NT2/D1 (cell line): ENCODE data around the gene ZNRF1.
A peak's percentile ranks its signal among the peaks of the same experiment; 100 is the strongest.

Source experiments
- DNase-seq: peaks from one replicate; pipeline ENCODE4 v3.0.0-alpha.2; 2011; ENCODE audit warnings: low read depth, low spot score
- H3K27me3 ChIP-seq: 2 replicates; pipeline ENCODE4 v1.6.0; 2011; ENCODE audit warnings: mild to moderate bottlenecking; ENCODE audit not compliant: insufficient read length, insufficient read depth
- H3K36me3 ChIP-seq: 2 replicates; pipeline ENCODE4 v1.6.1; 2011; ENCODE audit warnings: mild to moderate bottlenecking, low read length, mixed read lengths; ENCODE audit not compliant: insufficient read depth, insufficient read length
- H3K4me1 ChIP-seq: 2 replicates; pipeline ENCODE4 v1.5.1; 2011; ENCODE audit not compliant: insufficient read depth, insufficient read length
- H3K4me3 ChIP-seq: 2 replicates; pipeline ENCODE4 v1.5.1; 2011; ENCODE audit warnings: low read depth; ENCODE audit not compliant: insufficient read length
- H3K9ac ChIP-seq: 2 replicates; pipeline ENCODE4 v1.6.0; 2011; ENCODE audit warnings: low read depth; ENCODE audit not compliant: insufficient read length
- H3K9me3 ChIP-seq: 2 replicates; pipeline ENCODE4 v1.5.1; 2011; ENCODE audit warnings: mild to moderate bottlenecking, low read length; ENCODE audit not compliant: insufficient read depth
- SUZ12 ChIP-seq: IDR thresholded peaks from 2 replicates; pipeline ENCODE4 v1.6.1; 2011; ENCODE audit not compliant: insufficient read length, insufficient read depth; ENCODE audit errors: extremely low read depth
- YY1 ChIP-seq: IDR thresholded peaks from 2 replicates; pipeline ENCODE4 v1.6.1; 2011; ENCODE audit not compliant: insufficient read length, insufficient read depth
- ZNF274 ChIP-seq: IDR thresholded peaks from 2 replicates; pipeline ENCODE4 v1.6.1; 2011; ENCODE audit warnings: mild to moderate bottlenecking, low read depth, low read length

The ZNRF1 gene

GRCh38 chr16:75113541-75114121, 114.8 kb downstream of the ZNRF1 start:
- Histone ChIP-seq H3K27me3 (no peaks in the 10 kb centered on the region), H3K9me3 (no peaks in the 10 kb centered on the region), H3K4me1 (peaks cover 55% of the 10 kb centered on the region), H3K36me3 (peaks cover 4% of the 10 kb centered on the region), H3K9ac (peak overlapping the region; percentile 11), H3K4me3 (no peak overlapping the region)
- DNase-seq: no peak
- TF ChIP-seq ZNF274 (no peak), YY1 (no peak), SUZ12 (no peak)

DNA sequence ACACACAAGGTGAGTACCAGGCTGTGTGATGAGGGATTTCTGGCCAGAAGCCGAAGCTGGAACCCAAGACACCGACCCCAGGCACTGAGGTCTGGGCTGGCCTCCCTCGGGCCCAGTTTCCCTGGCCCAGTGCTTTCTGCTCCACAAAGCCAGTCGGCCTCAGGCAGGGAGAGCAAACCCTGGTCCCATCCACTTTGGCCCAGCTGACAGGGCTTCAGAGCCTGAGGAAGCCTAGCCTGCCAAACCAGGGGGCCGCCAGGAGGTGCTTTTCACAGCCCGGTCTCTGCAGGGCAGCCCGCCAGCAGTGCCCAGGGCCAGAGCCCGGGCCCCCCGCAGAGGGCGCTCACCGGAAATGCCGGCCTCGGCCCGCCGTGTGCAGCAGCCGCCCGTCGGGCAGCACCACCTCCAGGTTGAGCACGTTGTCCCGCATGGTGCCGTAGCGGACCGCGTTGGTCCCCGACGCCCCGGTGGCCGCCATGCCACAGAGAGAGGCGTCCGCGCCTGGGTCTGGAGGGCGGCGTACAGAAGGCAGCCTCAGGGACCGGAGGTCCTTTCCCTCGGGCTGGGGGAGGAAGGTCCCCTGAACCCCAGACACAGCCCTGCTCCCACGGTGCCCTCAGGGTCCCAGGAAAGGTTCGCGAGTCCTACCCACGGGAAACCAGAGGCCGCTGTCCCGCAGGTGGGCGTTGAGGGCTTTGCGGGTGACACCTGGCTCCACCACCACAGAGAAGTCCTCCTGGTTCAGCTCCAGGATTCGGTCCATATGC, 115.5 kb downstream of the ZNRF1 start:
- TF ChIP-seq YY1 (no peak), SUZ12 (no peak), ZNF274 (no peak)
- Histone ChIP-seq H3K9ac (peak overlapping the region; percentile 11), H3K27me3 (no peaks in the 10 kb centered on the region), H3K9me3 (no peaks in the 10 kb centered on the region), H3K4me3 (no peak overlapping the region), H3K36me3 (peaks cover 4% of the 10 kb centered on the region), H3K4me1 (peaks cover 48% of the 10 kb centered on the region)
- DNase-seq: no peak

GRCh38 chr16:75114946-75115825, 116.4 kb downstream of the ZNRF1 start:
- TF ChIP-seq YY1: no peak
- TF ChIP-seq SUZ12: no peak
- no peak for TF ChIP-seq ZNF274
- Histone ChIP-seq H3K9ac (peak overlapping the region; percentile 70), H3K4me3 (peak overlapping the region; percentile 57), H3K27me3 (no peaks in the 10 kb centered on the region), H3K9me3 (no peaks in the 10 kb centered on the region), H3K36me3 (peaks cover 4% of the 10 kb centered on the region), H3K4me1 (peaks cover 40% of the 10 kb centered on the region)
- DNase-seq: no peak

GRCh38 chr16:75116081-75116910, 117.5 kb downstream of the ZNRF1 start, which contains the start of gene LDHD:
Gene LDHD (minus strand): TSS chr16:75116780. CDS start chr16:75116720, 60 bp downstream.
- Histone ChIP-seq H3K9ac (peak within 1 kb of the TSS; percentile 70), H3K4me3 (peak within 1 kb of the TSS; percentile 57), H3K4me1 (peaks cover 34% of the 10 kb centered on the region)

GRCh38 chr16:75116911-75117245, 118.1 kb downstream of the ZNRF1 start:
- Histone ChIP-seq H3K4me1 (peaks cover 34% of the 10 kb centered on the region), H3K9me3 (peaks cover 12% of the 10 kb centered on the region), H3K4me3 (peak overlapping the region; percentile 57), H3K27me3 (no peaks in the 10 kb centered on the region), H3K36me3 (peaks cover 4% of the 10 kb centered on the region), H3K9ac (peak overlapping the region; percentile 68)
- TF ChIP-seq YY1: no peak
- TF ChIP-seq SUZ12: no peak
- TF ChIP-seq ZNF274: no peak
- no peak for DNase-seq

More at GRCh38 chr16:75116081-75116910, 117.5 kb downstream of the ZNRF1 start, which contains the start of gene LDHD:
- TF ChIP-seq ZNF274 (no peak), SUZ12 (no peak), YY1 (no peak)
- no peak for DNase-seq
- Histone ChIP-seq H3K36me3 (peaks cover 4% of the 10 kb centered on the region), H3K9me3 (peaks cover 6% of the 10 kb centered on the region), H3K27me3 (no peaks in the 10 kb centered on the region)

DNA sequence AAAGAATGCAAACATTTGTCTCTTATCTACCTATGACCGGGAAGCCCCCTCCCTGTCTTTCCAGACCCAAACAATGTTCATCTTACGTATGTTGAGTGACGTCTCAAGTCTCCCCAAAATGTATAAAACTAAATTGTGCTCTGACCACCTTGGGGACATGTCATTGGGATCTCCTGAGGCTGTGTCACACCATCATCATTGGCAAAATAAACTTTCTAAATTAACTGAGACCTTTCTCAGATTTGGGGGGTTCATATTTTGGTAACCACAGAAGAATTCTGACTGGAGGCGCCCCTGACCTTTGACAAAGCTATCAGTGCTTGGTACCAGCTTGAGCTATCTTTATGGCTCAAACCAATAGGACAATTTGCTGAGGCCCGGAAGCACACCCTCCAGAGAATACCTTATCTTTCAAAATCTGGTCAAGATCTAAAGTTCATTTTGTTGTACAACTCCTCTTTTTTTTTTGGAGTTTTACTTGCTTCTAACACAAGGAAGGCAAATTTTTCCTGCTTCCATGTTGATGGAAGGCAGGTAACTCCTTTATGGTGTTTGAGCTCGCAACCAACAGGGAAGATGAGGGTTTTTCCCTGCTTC, 120.2 kb downstream of the ZNRF1 start:
- H3K36me3 ChIP-seq: no peaks in the 10 kb centered on the region
- DNase-seq: no peak
- H3K9ac ChIP-seq: no peak overlapping the region
- peaks cover 16% of the 10 kb centered on the region for H3K4me1 ChIP-seq
- no peak for TF ChIP-seq SUZ12
- no peak for TF ChIP-seq ZNF274
- H3K27me3 ChIP-seq: no peaks in the 10 kb centered on the region
- no peak overlapping the region for H3K4me3 ChIP-seq
- H3K9me3 ChIP-seq: peaks cover 21% of the 10 kb centered on the region
